GM18870 (cell line): ENCODE data around the gene TNFRSF1B.

Experiments used
- ATAC-seq: cut with Tn5 transposase; IDR thresholded peaks from one replicate; pipeline ENCODE4 v1.9.1; 2021; ENCODE audit warnings: moderate library complexity; ENCODE audit not compliant: unreplicated experiment

The TNFRSF1B gene

GRCh38 chr1:12166834-12167492, at the start of gene TNFRSF1B:
Gene TNFRSF1B (plus strand): TSS chr1:12166991. CDS start chr1:12167092, 101 bp downstream.
- no peak for ATAC-seq

GRCh38 chr1:12121212-12122003, 45.4 kb upstream of the TNFRSF1B start:
- ATAC-seq: no peak

- ATAC-seq: no peak
Measured at GRCh38 chr1:12123172-12123571, 43.6 kb upstream of the TNFRSF1B start.

- ATAC-seq: no peak
Measured at GRCh38 chr1:12124693-12125421, 41.9 kb upstream of the TNFRSF1B start.

GRCh38 chr1:12125422-12126355, 41.1 kb upstream of the TNFRSF1B start:
- no peak for ATAC-seq

- ATAC-seq: no peak
Measured at GRCh38 chr1:12126781-12127180, 40.0 kb upstream of the TNFRSF1B start.

GRCh38 chr1:12127206-12127810, 39.5 kb upstream of the TNFRSF1B start:
- ATAC-seq: no peak

GRCh38 chr1:12128120-12128519, 38.7 kb upstream of the TNFRSF1B start:
- no peak for ATAC-seq

GRCh38 chr1:12129624-12130023, 37.2 kb upstream of the TNFRSF1B start:
- ATAC-seq: no peak

- ATAC-seq: no peak
Measured at GRCh38 chr1:12130466-12131130, 36.2 kb upstream of the TNFRSF1B start.

- ATAC-seq: no peak
Measured at GRCh38 chr1:12132078-12132477, 34.7 kb upstream of the TNFRSF1B start.

GRCh38 chr1:12134716-12135115, 32.1 kb upstream of the TNFRSF1B start:
- ATAC-seq: no peak

GRCh38 chr1:12135612-12136011, 31.2 kb upstream of the TNFRSF1B start:
- no peak for ATAC-seq

GRCh38 chr1:12136916-12137610, 29.7 kb upstream of the TNFRSF1B start:
- no peak for ATAC-seq

- ATAC-seq: no peak
Measured at GRCh38 chr1:12138196-12139168, 28.3 kb upstream of the TNFRSF1B start.

GRCh38 chr1:12140016-12140415, 26.8 kb upstream of the TNFRSF1B start:
- no peak for ATAC-seq

GRCh38 chr1:12140515-12141162, 26.2 kb upstream of the TNFRSF1B start:
- ATAC-seq: no peak
